ENCODE measurements around the gene RAD51AP1. TPM values are rescaled to one million over a fixed set of nuclear protein-coding genes. Genes with fewer than 3 reads are reported as not detected.

RAD51AP1 gene
- total RNA-seq, 1 donor from 2014 or later, result 5.5 TPM

- no peaks in the 10 kb centered on the region for H3K27me3 Mint-ChIP-seq (ENCODE audit: unreplicated experiment)
- peaks cover 4% of the 10 kb centered on the region for H3K4me1 Mint-ChIP-seq (ENCODE audit: low read depth, unreplicated experiment)
- H3K9me3 Mint-ChIP-seq (ENCODE audit: unreplicated experiment), result no peaks in the 10 kb centered on the region
- H3K4me3 Mint-ChIP-seq (ENCODE audit: unreplicated experiment), result no peak overlapping the region
- H3K27ac Mint-ChIP-seq (ENCODE audit: unreplicated experiment), result no peak overlapping the region
- no peaks in the 10 kb centered on the region for H3K36me3 Mint-ChIP-seq (ENCODE audit: unreplicated experiment)
- DNase-seq, result no peak
- TF ChIP-seq CTCF (IDR thresholded peaks at IDR 0.05; ENCODE audit: partially characterized antibody, unreplicated experiment), result no peak
Observed at GRCh38 chr12:4557586-4557985, 18.9 kb downstream of the RAD51AP1 start.

GRCh38 chr12:4558171-4558570, 19.5 kb downstream of the RAD51AP1 start:
- no peaks in the 10 kb centered on the region for H3K36me3 Mint-ChIP-seq (ENCODE audit: unreplicated experiment)
- no peak for TF ChIP-seq CTCF (IDR thresholded peaks at IDR 0.05; ENCODE audit: partially characterized antibody, unreplicated experiment)
- H3K9me3 Mint-ChIP-seq (ENCODE audit: unreplicated experiment), result no peaks in the 10 kb centered on the region
- no peak for DNase-seq
- peaks cover 4% of the 10 kb centered on the region for H3K4me1 Mint-ChIP-seq (ENCODE audit: low read depth, unreplicated experiment)
- H3K27ac Mint-ChIP-seq (ENCODE audit: unreplicated experiment), result no peak overlapping the region
- no peaks in the 10 kb centered on the region for H3K27me3 Mint-ChIP-seq (ENCODE audit: unreplicated experiment)
- H3K4me3 Mint-ChIP-seq (ENCODE audit: unreplicated experiment), result no peak overlapping the region

GRCh38 chr12:4562034-4562657, 23.5 kb downstream of the RAD51AP1 start, which contains the start of gene DYRK4:
Gene DYRK4, plus strand, starts transcription at chr12:4562208. Its CDS starts 38 bp downstream, at chr12:4562246.
- H3K27me3 Mint-ChIP-seq (ENCODE audit: unreplicated experiment), result no peaks in the 10 kb centered on the region
- no peaks in the 10 kb centered on the region for H3K36me3 Mint-ChIP-seq (ENCODE audit: unreplicated experiment)
- DNase-seq, result peak; percentile 85
- H3K27ac Mint-ChIP-seq (ENCODE audit: unreplicated experiment), result peak within 1 kb of the TSS; percentile 76
- peak within 1 kb of the TSS; percentile 91 for H3K4me3 Mint-ChIP-seq (ENCODE audit: unreplicated experiment)
- peaks cover 4% of the 10 kb centered on the region for H3K4me1 Mint-ChIP-seq (ENCODE audit: low read depth, unreplicated experiment)
- TF ChIP-seq CTCF (IDR thresholded peaks at IDR 0.05; ENCODE audit: partially characterized antibody, unreplicated experiment), result no peak
- no peaks in the 10 kb centered on the region for H3K9me3 Mint-ChIP-seq (ENCODE audit: unreplicated experiment)

GRCh38 chr12:4563336-4563735, 24.6 kb downstream of the RAD51AP1 start:
- H3K9me3 Mint-ChIP-seq (ENCODE audit: unreplicated experiment), result no peaks in the 10 kb centered on the region
- no peaks in the 10 kb centered on the region for H3K36me3 Mint-ChIP-seq (ENCODE audit: unreplicated experiment)
- H3K4me1 Mint-ChIP-seq (ENCODE audit: low read depth, unreplicated experiment), result peaks cover 4% of the 10 kb centered on the region
- H3K27ac Mint-ChIP-seq (ENCODE audit: unreplicated experiment), result no peak overlapping the region
- H3K27me3 Mint-ChIP-seq (ENCODE audit: unreplicated experiment), result no peaks in the 10 kb centered on the region
- TF ChIP-seq CTCF (IDR thresholded peaks at IDR 0.05; ENCODE audit: partially characterized antibody, unreplicated experiment), result no peak
- no peak overlapping the region for H3K4me3 Mint-ChIP-seq (ENCODE audit: unreplicated experiment)
- DNase-seq, result no peak

GRCh38 chr12:4564818-4565217, 26.1 kb downstream of the RAD51AP1 start:
- no peaks in the 10 kb centered on the region for H3K36me3 Mint-ChIP-seq (ENCODE audit: unreplicated experiment)
- no peak for TF ChIP-seq CTCF (IDR thresholded peaks at IDR 0.05; ENCODE audit: partially characterized antibody, unreplicated experiment)
- peaks cover 4% of the 10 kb centered on the region for H3K4me1 Mint-ChIP-seq (ENCODE audit: low read depth, unreplicated experiment)
- H3K4me3 Mint-ChIP-seq (ENCODE audit: unreplicated experiment), result no peak overlapping the region
- H3K9me3 Mint-ChIP-seq (ENCODE audit: unreplicated experiment), result no peaks in the 10 kb centered on the region
- H3K27ac Mint-ChIP-seq (ENCODE audit: unreplicated experiment), result no peak overlapping the region
- H3K27me3 Mint-ChIP-seq (ENCODE audit: unreplicated experiment), result no peaks in the 10 kb centered on the region
- no peak for DNase-seq

All from glutamatergic neuron (in vitro differentiated cells).